Activated CD8-positive, alpha-beta memory T cell treated with anti-CD3 and anti-CD28 coated beads for 4 hours (primary cell): ENCODE data around the gene ARHGEF11.
"Not testable (repeated sequence)": the region's sequence is repeated elsewhere in the genome, so short reads cannot be mapped to it uniquely, and the experiment has no call there.

Source experiments
- DNase-seq, 2 donors: peaks; one replicate each; pipeline ENCODE4 v3.0.0-alpha.2; 2020; ENCODE audit warnings: low read depth in 2 of 2

Gene ARHGEF11

GRCh38 chr1:157045250-157046218, at the start of gene ARHGEF11:
TSS of gene ARHGEF11 (minus strand) at chr1:157045742. CDS start at chr1:157044330, 1,412 bp downstream.
- DNase-seq = no peak

- no peak for DNase-seq
Observed at GRCh38 chr1:157095091-157095490, 49.5 kb upstream of the ARHGEF11 start.

- DNase-seq = no peak
Observed at GRCh38 chr1:157092831-157093230, 47.3 kb upstream of the ARHGEF11 start.

GRCh38 chr1:157091668-157092273, 46.2 kb upstream of the ARHGEF11 start:
- no peak for DNase-seq

GRCh38 chr1:157091186-157091585, 45.6 kb upstream of the ARHGEF11 start:
- DNase-seq = no peak

GRCh38 chr1:157090771-157091170, 45.2 kb upstream of the ARHGEF11 start:
- DNase-seq = no peak

- peak; percentile 67 to 74 for DNase-seq
Observed at GRCh38 chr1:157090196-157090647, 44.7 kb upstream of the ARHGEF11 start.

GRCh38 chr1:157089789-157090188, 44.2 kb upstream of the ARHGEF11 start:
- DNase-seq = no peak

GRCh38 chr1:157088607-157089006, 43.1 kb upstream of the ARHGEF11 start:
- no peak for DNase-seq

- no peak for DNase-seq
Observed at GRCh38 chr1:157087030-157087429, 41.5 kb upstream of the ARHGEF11 start.

- DNase-seq = no peak
Observed at GRCh38 chr1:157086299-157086698, 40.8 kb upstream of the ARHGEF11 start.

GRCh38 chr1:157085421-157085820, 39.9 kb upstream of the ARHGEF11 start:
- DNase-seq = no peak

GRCh38 chr1:157084720-157085119, 39.2 kb upstream of the ARHGEF11 start:
- DNase-seq = no peak

- no peak for DNase-seq
Observed at GRCh38 chr1:157081707-157082106, 36.2 kb upstream of the ARHGEF11 start.

GRCh38 chr1:157080714-157081113, 35.2 kb upstream of the ARHGEF11 start:
- no peak for DNase-seq

- no peak for DNase-seq
Observed at GRCh38 chr1:157077394-157077793, 31.9 kb upstream of the ARHGEF11 start.

GRCh38 chr1:157073944-157074685, 28.6 kb upstream of the ARHGEF11 start:
- DNase-seq = no peak

GRCh38 chr1:157069601-157070000, 24.1 kb upstream of the ARHGEF11 start:
- no peak for DNase-seq

- DNase-seq = not testable (repeated sequence)
Observed at GRCh38 chr1:157059241-157059640, 13.7 kb upstream of the ARHGEF11 start.

GRCh38 chr1:157056269-157056668, 10.7 kb upstream of the ARHGEF11 start:
- no peak for DNase-seq

GRCh38 chr1:157055729-157056128, 10.2 kb upstream of the ARHGEF11 start:
- DNase-seq = not testable (repeated sequence)

- no peak for DNase-seq
Observed at GRCh38 chr1:157050836-157051235, 5.3 kb upstream of the ARHGEF11 start.
